Progenitor cell of endocrine pancreas (in vitro differentiated cells): Measurements from ENCODE around the gene EEFSEC. TPM values are rescaled to one million over a fixed set of nuclear protein-coding genes. Genes with fewer than 3 reads are reported as not detected.

Experiments
- DNase-seq: peaks from one replicate; pipeline ENCODE4 v3.0.0; 2021; ENCODE audit warnings: low spot score; ENCODE audit not compliant: unreplicated experiment
- H3K27ac Mint-ChIP-seq: 2 replicates; pipeline ENCODE4 v1.8.0; 2021; ENCODE audit warnings: mild to moderate bottlenecking, moderate library complexity, mixed read lengths
- H3K27me3 Mint-ChIP-seq: 2 replicates; pipeline ENCODE4 v1.8.0; 2021; ENCODE audit warnings: mixed read lengths
- H3K36me3 Mint-ChIP-seq: 2 replicates; pipeline ENCODE4 v1.8.0; 2022; ENCODE audit warnings: mixed read lengths; ENCODE audit not compliant: insufficient read depth
- H3K4me1 Mint-ChIP-seq: 2 replicates; pipeline ENCODE4 v1.8.0; 2021; ENCODE audit warnings: low read depth, mixed read lengths
- H3K4me3 Mint-ChIP-seq: 2 replicates; pipeline ENCODE4 v1.8.0; 2021; ENCODE audit warnings: low read depth, mild to moderate bottlenecking, moderate library complexity, mixed read lengths
- H3K9me3 Mint-ChIP-seq: 2 replicates; pipeline ENCODE4 v1.8.0; 2021; ENCODE audit warnings: low read depth, mixed read lengths
- total RNA-seq: library from RNA; stranded (reverse); gene quantifications from 2 replicates; pipeline ENCODE4 v1.2.1, GENCODE V29; 2021
- TF ChIP-seq, protein P1 (sequence below): fragments of 200-600 bp; sonication (generic); IDR thresholded peaks from one replicate; pipeline ENCODE4 v1.5.0; 2021; ENCODE audit warnings: antibody characterized with exemption, mild to moderate bottlenecking; ENCODE audit not compliant: unreplicated experiment

Gene EEFSEC
- total RNA-seq, 1 donor from 2014 or later = 11.8 TPM

DNA sequence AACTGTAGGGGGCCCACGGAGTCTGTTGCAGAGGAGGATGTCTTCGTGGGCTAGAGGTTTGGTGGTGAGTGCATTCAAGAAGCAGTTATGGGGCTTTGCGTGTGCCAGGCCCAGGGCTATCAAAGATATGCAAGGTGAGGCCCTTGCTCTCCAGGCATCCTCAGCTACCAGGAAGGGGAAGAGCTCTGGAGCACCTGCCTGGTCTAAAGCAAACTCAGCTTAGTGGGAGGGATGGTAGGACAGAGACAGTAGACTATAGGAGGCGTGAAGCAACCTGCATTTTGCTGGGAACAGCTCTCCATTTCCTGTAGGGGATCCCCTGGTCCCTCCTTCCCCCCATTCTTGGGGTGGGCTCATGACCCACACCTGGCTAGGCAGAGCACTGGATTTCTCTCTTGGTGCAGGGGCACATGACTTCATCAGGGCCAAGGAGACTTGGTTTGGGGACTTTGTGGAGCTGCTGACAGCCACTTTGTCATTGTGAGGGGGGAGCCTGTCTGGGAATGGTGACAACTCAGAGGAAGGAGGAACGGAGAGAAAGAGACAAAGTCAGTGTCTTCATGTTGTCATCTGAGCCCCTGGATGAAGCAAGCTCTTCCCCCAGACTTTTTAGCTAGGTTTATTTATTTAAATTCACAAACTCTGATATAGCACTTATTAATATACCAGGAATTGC, 8.6 kb upstream of the EEFSEC start:
- TF ChIP-seq, protein P1, sequence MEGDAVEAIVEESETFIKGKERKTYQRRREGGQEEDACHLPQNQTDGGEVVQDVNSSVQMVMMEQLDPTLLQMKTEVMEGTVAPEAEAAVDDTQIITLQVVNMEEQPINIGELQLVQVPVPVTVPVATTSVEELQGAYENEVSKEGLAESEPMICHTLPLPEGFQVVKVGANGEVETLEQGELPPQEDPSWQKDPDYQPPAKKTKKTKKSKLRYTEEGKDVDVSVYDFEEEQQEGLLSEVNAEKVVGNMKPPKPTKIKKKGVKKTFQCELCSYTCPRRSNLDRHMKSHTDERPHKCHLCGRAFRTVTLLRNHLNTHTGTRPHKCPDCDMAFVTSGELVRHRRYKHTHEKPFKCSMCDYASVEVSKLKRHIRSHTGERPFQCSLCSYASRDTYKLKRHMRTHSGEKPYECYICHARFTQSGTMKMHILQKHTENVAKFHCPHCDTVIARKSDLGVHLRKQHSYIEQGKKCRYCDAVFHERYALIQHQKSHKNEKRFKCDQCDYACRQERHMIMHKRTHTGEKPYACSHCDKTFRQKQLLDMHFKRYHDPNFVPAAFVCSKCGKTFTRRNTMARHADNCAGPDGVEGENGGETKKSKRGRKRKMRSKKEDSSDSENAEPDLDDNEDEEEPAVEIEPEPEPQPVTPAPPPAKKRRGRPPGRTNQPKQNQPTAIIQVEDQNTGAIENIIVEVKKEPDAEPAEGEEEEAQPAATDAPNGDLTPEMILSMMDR = no peak
- H3K27ac Mint-ChIP-seq = no peak overlapping the region
- H3K36me3 Mint-ChIP-seq = no peaks in the 10 kb centered on the region
- H3K9me3 Mint-ChIP-seq = no peaks in the 10 kb centered on the region
- no peak for DNase-seq
- no peak overlapping the region for H3K4me3 Mint-ChIP-seq
- H3K27me3 Mint-ChIP-seq = peaks cover 28% of the 10 kb centered on the region
- no peaks in the 10 kb centered on the region for H3K4me1 Mint-ChIP-seq

DNA sequence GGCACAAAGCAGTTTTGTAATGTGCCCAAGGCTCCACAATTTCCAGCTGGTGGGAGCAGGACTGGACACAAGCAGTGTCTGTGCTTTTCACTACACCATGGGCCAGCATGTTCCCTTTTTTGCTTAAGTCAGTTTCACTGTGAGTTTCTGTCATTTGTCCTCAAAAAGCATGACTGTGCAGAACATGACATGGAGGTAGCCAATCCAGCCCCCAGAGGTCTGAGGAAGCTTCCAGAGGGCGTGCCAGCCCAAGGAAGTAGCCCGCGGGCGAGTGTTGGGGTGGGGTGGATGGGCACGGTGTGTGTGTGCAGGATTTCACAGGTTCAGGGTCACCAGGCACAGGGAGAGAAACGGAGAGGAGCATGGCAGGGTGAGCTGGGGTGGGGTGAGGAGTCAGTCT, 8.0 kb upstream of the EEFSEC start:
- Mint-ChIP-seq H3K27me3 (peaks cover 31% of the 10 kb centered on the region), H3K4me1 (no peaks in the 10 kb centered on the region), H3K27ac (no peak overlapping the region), H3K36me3 (no peaks in the 10 kb centered on the region), H3K9me3 (no peaks in the 10 kb centered on the region), H3K4me3 (no peak overlapping the region)
- DNase-seq = no peak
- TF ChIP-seq, protein P1 = no peak

DNA sequence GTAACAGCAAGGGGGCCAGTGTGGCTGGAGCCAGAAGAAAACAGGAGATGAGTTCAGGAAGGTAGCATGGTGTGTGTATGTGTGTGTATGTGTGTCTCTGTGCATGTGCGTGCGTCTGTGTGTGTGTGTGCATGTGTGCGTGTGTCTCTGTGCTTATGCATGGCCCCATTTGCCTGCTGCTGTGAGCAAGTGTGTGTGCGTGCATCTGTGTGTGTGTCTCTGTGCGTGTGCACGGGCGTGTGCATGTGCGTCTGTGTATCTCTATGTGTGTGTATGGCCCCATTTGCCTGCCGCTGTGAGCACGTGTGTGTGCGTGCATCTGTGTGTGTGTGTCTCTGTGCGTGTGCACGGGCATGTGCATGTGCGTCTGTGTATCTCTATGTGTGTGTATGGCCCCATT, 7.1 kb upstream of the EEFSEC start:
- TF ChIP-seq, protein P1 = no peak
- Mint-ChIP-seq H3K36me3 (no peaks in the 10 kb centered on the region), H3K9me3 (no peaks in the 10 kb centered on the region), H3K27ac (no peak overlapping the region), H3K27me3 (peaks cover 31% of the 10 kb centered on the region), H3K4me3 (no peak overlapping the region), H3K4me1 (no peaks in the 10 kb centered on the region)
- no peak for DNase-seq

DNA sequence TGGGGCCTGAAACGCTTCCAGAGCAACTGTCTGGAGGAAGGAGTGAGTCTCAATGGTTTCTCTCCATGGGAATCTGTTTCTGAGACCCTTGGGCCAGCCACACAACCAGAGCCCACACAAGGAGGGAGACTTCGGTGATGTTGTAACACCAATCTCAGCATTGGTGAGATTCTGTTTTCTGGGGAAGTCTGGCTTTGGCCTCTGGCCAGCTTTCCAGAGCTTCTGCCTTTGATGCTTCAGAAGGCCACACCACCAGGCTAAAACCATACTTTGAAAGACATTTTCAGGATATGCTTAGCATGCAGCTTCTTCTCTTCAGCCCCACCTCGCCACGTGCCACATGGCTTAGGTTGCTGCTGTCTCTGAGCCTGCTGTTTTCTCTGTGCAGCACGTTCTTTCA, 3.6 kb upstream of the EEFSEC start:
- H3K27me3 Mint-ChIP-seq = peaks cover 42% of the 10 kb centered on the region
- peaks cover 3% of the 10 kb centered on the region for H3K4me1 Mint-ChIP-seq
- TF ChIP-seq, protein P1 = no peak

DNA sequence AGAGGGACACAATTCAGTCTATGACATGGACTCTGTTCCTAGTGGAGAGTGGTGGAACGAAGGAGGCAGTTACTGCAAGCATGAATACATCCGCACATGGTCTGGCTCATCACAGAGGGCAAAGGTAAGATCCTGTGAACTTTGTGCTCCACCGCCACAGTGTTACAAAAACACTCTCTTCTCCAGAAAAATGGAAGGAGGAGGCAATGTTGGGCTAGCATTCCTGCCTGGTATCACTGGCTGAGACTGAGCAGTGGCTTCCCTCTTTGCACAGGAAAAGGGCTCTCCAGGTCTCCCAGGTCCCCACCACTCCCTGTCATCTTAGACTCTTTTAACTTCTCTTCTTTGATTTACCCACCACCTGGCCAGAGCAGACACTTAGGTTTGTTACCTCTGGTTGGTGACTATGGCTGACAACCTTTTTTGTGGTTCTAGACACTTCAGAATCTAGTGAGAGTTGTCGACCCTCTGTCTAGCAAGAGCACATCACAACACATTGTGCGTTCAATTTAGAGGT, 1.5 kb upstream of the EEFSEC start:
- Mint-ChIP-seq H3K9me3 (peaks cover 3% of the 10 kb centered on the region), H3K27ac (peak overlapping the region; percentile 39), H3K4me1 (peaks cover 3% of the 10 kb centered on the region), H3K36me3 (peaks cover 2% of the 10 kb centered on the region), H3K27me3 (peaks cover 28% of the 10 kb centered on the region), H3K4me3 (peak overlapping the region; percentile 62)
- DNase-seq = no peak
- TF ChIP-seq, protein P1 = no peak

More for the DNA sequence above, 3.6 kb upstream of the EEFSEC start:
- H3K36me3 Mint-ChIP-seq = no peaks in the 10 kb centered on the region
- H3K4me3 Mint-ChIP-seq = no peak overlapping the region
- no peak overlapping the region for H3K27ac Mint-ChIP-seq
- peaks cover 3% of the 10 kb centered on the region for H3K9me3 Mint-ChIP-seq
- DNase-seq = no peak
